ENCODE data around the gene C1orf105. TPM values are rescaled to one million over a fixed set of nuclear protein-coding genes. Genes with fewer than 3 reads are reported as not detected.
A peak's percentile ranks its signal among the peaks of the same experiment; 100 is the strongest.

The C1orf105 gene
- total RNA-seq, 1 donor from 2014 or later, result not detected

GRCh38 chr1:172395576-172395975 is 24.9 kb upstream of the C1orf105 start:
- DNase-seq (ENCODE audit: low spot score), result no peak

DNA sequence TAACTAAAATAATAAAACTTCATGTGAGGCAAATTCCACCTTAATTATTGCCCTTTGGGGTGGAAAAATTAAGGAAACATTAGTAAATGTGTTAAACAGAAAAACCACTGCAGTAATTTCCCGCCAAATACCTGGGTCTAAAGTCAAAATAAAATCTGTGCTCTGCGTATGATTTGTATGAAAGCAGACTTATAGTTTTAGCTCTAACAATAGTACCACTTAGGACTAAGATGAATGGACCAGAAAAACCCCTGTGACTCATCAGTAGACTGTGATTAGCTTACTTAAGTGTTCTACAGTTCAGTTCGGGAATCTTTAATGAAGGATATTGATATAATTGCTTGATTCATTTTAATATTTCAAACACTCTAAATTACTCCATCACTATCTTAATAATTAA is 23.3 kb upstream of the C1orf105 start:
- peak; percentile 53 for DNase-seq (ENCODE audit: low spot score)

DNA sequence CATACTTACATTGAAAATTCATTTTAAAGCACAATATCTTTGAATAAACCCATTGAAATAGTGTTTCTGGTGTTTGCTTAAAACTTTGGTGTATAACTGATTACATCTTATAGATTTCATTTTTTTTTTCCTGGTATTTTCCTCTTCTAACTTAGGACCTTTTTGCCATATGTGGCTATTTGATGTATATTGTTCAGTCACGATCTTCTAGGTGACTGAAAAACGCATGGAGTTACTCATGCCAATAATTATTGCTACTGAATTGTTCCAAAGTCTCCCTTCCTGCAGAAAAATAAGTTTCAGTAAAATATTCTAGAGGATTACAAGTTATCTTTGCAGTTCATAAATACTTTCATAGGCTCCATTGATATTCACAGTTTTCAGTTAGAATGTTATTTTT is 22.9 kb upstream of the C1orf105 start:
- no peak for DNase-seq (ENCODE audit: low spot score)

GRCh38 chr1:172398193-172398592 is 22.3 kb upstream of the C1orf105 start:
- DNase-seq (ENCODE audit: low spot score), result peak; percentile 62

- peak; percentile 80 for DNase-seq (ENCODE audit: low spot score)
Measured at GRCh38 chr1:172398970-172399755, 21.3 kb upstream of the C1orf105 start.

- DNase-seq (ENCODE audit: low spot score), result no peak
Measured at GRCh38 chr1:172399756-172400721, 20.4 kb upstream of the C1orf105 start.

GRCh38 chr1:172400722-172401105 is 19.8 kb upstream of the C1orf105 start:
- peak; percentile 31 for DNase-seq (ENCODE audit: low spot score)

DNA sequence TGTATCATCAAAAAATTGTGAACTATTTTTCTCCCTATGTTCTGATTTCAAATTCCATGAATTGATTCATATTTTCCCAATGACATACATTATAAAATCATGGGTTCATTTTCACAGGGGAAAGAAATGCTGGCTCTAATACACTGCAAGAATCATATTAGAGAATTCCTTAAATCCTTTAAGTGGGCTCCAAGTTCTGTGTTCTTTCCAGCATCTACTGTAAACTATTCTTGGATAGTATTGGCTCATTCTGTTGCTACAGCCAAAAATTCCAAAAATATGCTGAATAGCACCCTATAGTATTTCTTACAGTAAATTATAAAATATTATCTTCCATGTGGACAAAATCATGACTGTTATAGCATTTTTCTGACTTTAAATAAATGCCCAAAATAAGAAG is 19.0 kb upstream of the C1orf105 start:
- peak; percentile 62 for DNase-seq (ENCODE audit: low spot score)

- no peak for DNase-seq (ENCODE audit: low spot score)
Measured at GRCh38 chr1:172401892-172402291, 18.6 kb upstream of the C1orf105 start.

DNA sequence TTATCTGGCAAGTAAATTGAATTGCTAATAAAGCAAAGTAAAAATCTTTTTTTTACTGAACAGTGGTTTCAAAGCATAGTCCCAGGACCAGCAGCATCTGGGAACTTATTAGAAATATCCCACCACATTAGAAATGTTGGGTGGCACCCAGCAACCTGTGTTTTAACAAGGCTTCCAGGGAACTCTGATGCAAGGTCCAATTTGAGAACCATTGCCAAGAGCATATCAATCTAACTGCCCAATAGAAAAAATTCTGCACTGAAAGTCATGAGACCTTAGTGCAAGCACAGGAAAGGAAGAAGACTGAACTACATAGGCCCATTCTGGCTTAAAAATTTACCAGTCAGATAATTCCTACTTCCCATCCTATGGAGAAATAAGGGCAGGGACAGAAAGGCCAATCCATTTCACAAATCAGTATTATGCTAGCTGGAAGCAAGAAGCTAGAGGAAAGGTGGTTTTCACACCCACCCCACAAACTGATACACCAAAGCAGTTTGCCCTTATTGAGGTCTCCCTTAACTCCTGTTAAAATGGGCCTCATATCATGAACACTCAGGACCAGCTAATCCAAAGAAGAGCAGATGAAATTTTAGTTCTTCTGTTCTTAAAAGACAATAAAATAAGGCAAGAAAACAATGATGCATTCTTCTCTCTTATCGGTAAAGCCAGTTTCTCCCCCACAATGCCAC is 17.5 kb upstream of the C1orf105 start:
- no peak for DNase-seq (ENCODE audit: low spot score)

DNA sequence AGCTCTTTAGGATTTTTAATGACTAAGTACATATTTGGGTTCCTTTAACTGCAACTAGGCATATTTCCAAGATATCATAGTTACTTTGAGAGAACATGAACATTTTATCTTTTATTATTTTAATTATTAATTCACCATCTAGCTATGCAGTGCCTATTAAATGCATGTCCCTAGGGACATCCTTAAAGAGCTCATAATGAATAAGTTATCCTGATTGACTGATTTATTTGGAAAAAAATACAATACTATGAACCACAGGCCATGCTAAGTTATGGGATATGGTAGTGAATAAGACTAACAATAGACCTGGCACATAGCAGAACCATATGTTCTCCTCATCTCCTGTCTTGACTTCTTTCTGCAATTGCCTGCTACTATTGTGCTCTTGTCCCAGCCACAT is 16.4 kb upstream of the C1orf105 start:
- no peak for DNase-seq (ENCODE audit: low spot score)

DNA sequence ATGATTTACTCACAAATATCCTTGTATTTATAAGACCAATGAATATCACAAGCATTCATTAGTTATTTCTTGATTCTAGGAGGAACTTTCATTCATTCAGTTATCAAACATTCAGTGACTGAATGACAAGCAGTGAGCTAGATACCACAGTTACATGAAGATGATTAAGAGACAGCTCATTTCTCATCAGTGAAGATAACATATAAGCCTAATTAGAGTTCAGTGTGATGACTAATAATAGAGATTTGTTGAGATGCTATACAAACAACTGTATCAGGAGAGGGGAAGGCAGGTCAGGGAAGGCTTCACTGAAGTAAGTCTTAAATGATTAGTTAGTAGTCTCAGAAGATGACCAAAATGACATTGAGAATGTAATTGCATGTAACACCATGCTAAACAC is 14.6 kb upstream of the C1orf105 start:
- no peak for DNase-seq (ENCODE audit: low spot score)

DNA sequence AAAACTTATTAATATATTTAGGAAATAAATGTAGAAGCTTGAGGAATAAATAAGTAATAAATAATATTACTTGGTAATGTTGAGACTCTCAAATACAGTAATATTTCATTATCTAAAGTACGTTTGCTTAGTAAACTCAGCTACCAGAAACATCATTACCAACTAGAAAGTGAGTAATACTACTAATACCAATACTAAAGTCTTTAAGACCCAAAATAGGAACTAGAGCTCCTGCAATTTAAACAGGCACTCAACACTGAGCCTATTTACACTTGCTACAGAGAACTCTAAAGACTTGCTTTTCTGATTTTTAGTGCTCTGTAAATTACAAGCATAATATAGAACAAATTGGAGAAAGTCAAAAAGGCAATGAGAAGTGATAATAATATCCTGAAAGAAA is 13.5 kb upstream of the C1orf105 start:
- DNase-seq (ENCODE audit: low spot score), result no peak

DNA sequence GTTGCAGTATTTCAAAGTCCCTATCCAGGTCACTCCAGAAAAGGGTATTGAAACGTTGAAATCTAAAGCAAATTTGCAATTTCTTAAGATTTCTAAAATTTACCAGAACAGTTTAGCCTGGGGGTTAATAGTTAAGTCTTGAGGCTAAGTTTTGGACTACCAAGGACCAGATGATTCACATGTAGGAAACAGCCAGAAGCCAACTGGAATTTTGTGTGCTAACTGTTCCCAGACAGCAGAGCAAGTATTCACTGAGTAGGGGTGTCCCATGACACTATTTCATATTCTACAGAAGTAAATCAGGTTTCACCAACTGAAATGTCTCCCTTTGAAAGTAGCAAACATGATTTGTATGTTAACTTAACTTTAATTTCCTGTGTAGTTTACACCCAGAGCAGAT is 11.5 kb upstream of the C1orf105 start:
- DNase-seq (ENCODE audit: low spot score), result peak; percentile 40

DNA sequence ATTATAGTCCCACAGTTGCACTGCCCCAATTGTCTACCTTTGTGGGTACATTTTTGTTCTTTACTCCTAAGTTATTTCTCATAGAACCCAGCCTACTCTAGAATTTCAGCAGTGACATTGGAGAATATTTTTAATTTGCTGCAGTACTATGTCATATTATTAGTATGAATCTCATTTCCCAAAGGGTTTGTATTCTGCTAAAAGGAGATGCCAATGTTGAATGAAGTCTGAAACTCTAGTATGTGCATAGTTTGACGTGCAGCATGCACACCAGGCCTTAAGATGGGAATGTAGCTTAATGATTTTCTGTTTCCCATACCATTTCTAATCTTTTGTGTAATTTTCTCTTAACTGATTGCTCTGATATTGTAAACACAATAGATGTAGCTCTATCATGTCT is 10.5 kb upstream of the C1orf105 start:
- DNase-seq (ENCODE audit: low spot score), result no peak

DNA sequence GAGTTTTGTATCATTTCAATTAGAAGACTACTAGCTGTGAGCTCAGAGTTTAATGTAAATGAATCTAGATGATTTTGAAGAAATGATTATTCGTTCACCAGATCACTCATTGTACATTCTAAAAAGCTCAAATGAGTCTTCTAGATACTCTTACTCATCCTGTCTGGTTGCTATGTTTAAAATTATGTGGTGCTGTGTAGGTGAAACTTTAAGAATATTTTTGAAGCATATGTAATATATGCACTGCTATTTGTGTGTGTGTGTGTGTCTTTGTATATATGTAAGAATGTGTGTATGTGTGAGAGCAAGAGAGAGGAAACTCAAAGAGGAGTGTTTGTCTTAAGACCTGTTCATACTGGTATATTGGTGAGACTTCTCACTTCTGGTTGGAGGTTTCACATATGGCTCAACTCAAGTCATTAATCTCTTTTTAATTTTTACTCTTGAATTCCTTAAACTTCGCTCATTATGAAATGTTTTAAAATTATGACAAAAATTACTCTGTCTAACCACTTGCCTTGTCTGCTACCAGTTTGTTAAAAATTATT is 8.6 kb upstream of the C1orf105 start:
- no peak for DNase-seq (ENCODE audit: low spot score)

DNA sequence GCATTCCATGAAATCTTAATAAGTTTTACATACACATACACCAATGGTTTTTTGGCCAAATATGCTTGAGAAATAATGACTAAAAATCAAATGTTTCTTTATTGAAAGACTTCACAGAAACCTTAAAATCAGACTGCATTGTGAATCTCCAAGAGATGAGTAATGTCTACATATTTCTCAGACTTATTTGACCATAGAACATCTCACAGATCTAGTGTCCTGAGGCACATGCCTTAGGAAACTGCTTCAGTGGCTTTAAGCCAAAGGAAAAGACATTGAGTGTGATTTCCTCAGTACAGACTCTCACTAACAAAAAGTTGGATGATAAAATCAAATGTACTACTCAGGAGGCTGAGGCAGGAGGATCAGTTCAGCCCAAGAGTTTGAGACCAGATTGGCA is 6.2 kb upstream of the C1orf105 start:
- DNase-seq (ENCODE audit: low spot score), result no peak

- no peak for DNase-seq (ENCODE audit: low spot score)
Measured at GRCh38 chr1:172416496-172417035, 3.9 kb upstream of the C1orf105 start.

DNA sequence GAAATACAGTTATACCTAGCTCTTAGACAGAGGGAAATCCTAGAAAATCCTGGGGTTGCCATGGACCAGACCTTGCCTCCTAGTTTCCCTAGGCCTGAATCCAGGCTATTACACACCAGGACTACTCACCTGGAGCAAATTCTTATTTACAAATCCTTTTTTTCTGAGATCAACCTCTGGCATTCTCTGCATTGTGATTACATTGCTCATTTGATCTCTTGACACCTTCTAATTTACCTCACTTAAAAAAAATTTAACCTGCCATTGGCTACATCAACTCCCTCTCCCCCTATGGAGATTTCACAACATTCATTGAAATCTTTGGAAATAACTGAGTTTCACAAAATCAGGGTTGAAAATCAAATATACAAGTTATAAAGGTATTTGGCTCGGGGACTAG is 2.9 kb upstream of the C1orf105 start:
- DNase-seq (ENCODE audit: low spot score), result no peak

GRCh38 chr1:172421974-172422604 is 1.6 kb downstream of the C1orf105 start:
- DNase-seq (ENCODE audit: low spot score), result no peak

- DNase-seq (ENCODE audit: low spot score), result no peak
Measured at GRCh38 chr1:172423336-172423735, 2.9 kb downstream of the C1orf105 start.
